ENCODE measurements around the gene TPX2. TPM values are rescaled to one million over a fixed set of nuclear protein-coding genes. Genes with fewer than 3 reads are reported as not detected.
"Not testable (repeated sequence)": the region's sequence is repeated elsewhere in the genome, so short reads cannot be mapped to it uniquely, and the experiment has no call there.

TPX2 gene
- polyA plus RNA-seq, 4 donors: 45.4 to 49.9 (median 47.0) TPM

DNA sequence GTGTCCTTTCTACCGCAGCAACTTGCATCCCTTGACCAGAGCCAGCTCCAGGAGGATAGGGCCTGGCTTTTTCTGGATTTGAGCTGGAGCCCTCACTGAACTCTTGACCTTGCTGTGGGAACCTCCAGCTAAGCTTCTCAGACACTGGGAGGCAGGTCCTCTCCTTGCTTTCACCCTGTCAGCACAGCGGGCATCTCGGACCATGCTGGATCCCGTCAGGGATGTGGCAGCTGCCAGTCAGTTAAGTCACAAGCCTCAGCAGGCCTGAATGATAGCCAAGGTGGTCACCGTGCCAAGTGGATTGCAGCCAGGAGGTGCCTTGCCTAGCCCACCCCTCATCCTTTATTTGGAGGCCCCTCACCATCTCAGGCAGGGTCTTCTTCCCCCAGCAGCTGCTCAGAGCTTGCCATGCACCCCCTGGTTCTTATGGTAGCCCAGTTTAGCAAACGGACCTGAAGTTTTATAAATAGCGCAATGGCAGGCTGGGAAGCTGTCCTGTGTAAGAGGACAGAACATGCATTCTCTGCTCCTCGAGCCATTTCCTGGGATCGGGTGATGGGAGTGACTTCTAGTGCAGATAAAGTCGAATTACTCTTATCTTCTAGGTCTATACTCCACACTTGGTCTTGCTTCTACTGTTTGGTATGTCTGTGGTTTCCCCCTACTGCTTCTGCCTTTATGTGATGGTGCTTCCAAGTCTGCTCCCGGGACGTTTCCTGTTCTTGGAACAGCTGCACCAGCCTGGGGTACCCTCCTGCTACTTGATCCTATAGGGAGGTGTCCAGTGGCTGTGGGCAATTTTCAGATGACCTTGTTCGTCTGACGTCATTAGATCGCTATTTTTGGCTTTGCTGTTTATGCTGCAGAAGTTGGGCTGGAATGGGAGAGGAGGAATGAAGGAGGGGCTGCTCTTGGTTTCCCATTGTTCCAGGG lies 73.0 kb downstream of the TPX2 start:
- DNase-seq (ENCODE audit: low read depth in 4 of 4, low spot score in 2 of 4): no peak

DNA sequence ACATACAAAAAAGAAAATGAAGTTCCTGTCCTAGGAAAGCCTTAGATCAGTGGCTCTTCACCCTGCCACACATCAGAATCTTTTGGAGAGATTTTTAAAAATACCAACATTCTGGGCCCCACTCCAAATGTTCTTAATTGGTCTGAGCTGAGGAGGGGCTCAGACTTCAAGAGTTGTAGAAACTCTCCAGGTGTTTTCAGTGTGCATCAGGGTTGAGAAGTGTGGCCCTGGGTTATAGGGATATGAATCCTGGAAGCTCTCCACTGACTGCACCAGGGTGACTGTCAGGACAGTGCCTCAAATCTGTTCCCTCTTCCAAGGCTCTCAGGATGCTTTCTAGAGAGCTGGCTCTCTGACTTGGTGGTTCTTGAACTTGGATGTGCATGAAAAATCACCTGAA lies 74.5 kb downstream of the TPX2 start:
- no peak for DNase-seq (ENCODE audit: low read depth in 4 of 4, low spot score in 2 of 4)

DNA sequence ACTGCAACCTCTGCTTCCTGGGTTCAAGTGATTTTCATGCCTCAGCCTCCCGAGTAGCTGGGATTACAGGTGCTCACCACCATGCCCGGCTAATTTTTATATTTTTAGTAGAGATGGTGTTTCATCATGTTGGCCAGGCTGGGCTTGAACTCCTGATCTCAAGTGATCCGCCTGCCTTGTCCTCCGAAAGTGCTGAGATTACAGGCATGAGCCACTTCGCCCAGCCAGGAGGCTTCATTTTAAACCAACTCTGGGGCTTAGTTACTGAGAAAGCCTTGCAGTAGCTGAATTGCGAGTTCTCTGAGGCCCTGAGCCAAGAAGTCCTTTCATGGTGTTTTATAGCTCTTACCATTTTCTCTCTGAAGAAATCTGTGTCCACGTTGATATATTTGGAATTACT lies 75.1 kb downstream of the TPX2 start:
- not testable (repeated sequence) for DNase-seq (ENCODE audit: low read depth in 4 of 4, low spot score in 2 of 4)

DNA sequence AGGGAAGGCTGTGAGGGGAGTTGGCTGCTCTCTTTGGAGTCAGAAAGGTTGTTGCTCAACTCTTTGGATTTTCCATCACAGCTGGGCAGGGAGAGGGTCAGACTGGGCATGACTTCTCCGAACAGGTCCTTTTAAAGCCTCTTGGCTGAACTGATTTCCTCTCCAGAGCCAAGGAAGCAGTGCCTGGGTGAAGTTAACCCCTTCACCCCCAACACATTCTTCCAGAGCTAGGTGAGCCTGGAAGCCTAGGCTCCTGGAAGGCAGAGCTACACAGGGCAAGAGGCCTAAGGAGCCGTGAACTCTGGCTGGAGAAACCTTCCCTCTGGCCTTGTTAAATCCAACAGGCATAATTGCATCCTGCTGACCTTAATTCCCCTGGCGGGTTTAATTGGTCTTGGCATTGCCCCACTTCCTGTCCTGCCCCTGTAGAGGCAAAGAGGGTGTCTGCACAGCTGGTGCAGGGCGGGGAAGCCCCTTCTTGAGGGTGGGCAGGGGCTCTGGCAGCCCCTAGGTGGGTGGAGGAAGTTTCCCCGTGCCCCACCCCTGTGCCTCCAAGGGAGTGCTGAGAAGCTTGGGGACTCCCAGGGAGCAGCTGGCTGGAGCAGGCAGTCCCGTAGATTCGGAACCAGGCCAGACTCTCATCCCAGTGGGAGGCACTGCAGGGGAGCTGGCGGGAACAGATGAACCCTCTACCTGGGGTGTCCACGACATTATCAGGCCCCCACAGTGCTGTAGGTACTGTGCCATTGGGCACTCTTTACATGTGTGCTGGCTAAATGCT lies 76.5 kb downstream of the TPX2 start:
- no peak for DNase-seq (ENCODE audit: low read depth in 4 of 4, low spot score in 2 of 4)

DNA sequence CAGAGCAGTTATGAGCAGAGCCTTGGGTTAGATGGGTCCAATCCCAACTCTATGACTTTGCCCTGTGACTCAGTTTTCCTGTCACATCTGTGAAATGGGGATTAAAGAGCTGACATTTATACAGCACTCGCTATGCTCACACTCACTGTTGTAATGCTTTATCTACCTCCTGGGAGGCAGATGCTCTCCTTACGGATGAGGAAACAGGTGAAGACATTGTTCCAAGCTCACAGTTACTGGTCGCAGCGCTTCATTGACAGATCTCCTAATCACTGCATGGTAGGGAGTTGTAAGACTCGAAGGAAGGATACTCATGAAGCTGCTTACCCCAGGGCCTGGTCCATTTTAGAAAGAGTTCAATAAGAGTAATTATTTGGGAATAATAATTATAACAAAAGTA lies 77.1 kb downstream of the TPX2 start:
- no peak for DNase-seq (ENCODE audit: low read depth in 4 of 4, low spot score in 2 of 4)

DNA sequence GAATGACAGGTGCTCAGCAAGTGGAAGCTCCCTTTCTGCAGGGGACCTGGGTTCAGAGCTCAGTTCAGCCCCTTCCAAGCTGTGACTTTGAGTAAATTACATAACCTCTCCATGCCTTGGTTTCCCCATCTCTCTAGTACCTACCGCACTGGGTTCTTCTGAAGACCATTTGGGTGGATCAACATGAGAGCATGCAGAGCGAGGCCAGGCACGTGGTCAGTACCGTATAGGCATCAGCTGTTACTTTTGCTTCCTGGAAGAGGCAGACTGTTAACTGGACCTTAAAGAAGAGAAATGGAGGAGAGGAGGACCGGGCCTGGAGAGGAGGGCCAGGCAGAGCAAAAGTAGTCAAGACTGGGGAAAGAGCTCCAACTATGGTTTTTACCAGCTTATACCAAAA lies 78.4 kb downstream of the TPX2 start:
- DNase-seq (ENCODE audit: low read depth in 4 of 4, low spot score in 2 of 4): no peak

DNA sequence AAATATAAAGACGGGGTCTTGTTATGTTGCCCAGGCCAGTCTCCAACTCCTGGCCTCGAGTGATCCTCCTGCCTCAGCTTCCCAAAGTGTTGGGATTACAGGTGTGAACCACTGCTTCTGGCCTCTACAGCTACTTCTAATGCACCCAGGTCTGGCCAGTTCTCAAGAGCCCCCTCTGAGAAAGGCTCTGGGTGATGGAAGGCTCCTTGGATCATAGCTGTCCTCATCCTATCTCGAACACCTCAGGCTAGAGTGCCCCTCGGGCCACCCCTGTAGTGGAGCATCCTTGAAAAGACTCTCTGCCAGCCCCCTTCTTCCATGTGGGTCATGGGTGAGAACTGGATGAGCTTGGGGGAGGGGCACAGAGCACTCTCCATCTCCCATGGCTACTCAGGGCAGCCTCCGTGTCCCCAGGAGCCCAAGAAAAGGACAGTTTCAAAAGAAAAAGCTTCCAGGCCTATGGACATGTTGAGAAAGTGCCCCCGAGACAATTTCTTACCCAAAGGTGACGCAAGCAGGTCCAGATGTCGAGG lies 79.4 kb downstream of the TPX2 start:
- no peak for DNase-seq (ENCODE audit: low read depth in 4 of 4, low spot score in 2 of 4)

DNA sequence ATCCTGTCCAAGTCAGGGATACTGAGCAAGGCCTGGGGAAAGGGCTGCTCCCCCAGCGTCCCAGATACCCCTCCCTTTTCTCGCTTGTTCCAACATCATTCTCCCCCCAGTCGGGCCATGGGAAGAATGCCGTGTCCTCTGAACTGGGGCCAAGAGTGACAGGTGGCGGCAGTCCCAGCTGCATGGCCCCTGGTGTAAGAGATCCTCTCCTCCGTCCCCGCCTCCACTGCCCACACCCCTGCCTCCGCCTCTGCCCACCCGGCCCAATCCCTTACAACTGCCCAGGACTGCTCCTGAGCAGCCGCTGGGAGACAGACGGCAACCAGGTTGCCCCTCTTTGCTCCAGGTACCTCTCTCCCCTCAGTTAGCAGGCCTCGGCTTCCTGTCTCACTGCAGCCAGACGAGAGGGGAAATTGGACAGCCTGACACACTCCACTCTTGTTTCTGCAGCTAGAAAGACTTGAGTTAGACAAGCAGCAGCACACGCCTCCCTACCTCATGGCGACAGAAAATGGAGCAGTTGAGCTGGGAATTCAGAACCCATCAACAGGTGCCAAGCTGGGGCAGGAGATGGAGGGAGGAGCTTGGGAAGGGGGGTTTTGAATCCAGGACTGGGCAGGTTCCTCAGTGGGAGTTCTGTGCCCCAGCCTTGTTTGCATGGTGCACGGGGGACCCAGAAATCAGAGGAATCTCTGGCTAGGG lies 80.1 kb downstream of the TPX2 start, which contains the start of gene MYLK2:
MYLK2 (plus strand) TSS at position 274 of the 702 bp plus-strand sequence; CDS start at position 499, 225 bp downstream.
- no peak for DNase-seq (ENCODE audit: low read depth in 4 of 4, low spot score in 2 of 4)

DNA sequence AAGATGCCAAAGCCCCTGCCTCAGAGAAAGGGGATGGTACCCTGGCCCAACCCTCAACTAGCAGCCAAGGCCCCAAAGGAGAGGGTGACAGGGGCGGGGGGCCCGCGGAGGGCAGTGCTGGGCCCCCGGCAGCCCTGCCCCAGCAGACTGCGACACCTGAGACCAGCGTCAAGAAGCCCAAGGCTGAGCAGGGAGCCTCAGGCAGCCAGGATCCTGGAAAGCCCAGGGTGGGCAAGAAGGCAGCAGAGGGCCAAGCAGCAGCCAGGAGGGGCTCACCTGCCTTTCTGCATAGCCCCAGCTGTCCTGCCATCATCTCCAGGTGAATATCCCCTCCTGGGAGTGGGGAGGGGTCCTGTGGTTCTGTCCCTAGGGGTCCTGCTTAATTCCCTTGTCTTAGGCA lies 81.1 kb downstream of the TPX2 start:
- no peak for DNase-seq (ENCODE audit: low read depth in 4 of 4, low spot score in 2 of 4)

DNA sequence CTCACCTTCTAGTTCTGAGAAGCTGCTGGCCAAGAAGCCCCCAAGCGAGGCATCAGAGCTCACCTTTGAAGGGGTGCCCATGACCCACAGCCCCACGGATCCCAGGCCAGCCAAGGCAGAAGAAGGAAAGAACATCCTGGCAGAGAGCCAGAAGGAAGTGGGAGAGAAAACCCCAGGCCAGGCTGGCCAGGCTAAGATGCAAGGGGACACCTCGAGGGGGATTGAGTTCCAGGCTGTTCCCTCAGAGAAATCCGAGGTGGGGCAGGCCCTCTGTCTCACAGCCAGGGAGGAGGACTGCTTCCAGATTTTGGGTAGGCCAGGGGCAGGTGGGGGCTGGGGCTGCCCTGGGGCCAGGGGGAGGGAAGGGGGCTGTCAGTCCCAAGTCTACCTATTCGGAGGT lies 82.3 kb downstream of the TPX2 start:
- DNase-seq (ENCODE audit: low read depth in 4 of 4, low spot score in 2 of 4): no peak

DNA sequence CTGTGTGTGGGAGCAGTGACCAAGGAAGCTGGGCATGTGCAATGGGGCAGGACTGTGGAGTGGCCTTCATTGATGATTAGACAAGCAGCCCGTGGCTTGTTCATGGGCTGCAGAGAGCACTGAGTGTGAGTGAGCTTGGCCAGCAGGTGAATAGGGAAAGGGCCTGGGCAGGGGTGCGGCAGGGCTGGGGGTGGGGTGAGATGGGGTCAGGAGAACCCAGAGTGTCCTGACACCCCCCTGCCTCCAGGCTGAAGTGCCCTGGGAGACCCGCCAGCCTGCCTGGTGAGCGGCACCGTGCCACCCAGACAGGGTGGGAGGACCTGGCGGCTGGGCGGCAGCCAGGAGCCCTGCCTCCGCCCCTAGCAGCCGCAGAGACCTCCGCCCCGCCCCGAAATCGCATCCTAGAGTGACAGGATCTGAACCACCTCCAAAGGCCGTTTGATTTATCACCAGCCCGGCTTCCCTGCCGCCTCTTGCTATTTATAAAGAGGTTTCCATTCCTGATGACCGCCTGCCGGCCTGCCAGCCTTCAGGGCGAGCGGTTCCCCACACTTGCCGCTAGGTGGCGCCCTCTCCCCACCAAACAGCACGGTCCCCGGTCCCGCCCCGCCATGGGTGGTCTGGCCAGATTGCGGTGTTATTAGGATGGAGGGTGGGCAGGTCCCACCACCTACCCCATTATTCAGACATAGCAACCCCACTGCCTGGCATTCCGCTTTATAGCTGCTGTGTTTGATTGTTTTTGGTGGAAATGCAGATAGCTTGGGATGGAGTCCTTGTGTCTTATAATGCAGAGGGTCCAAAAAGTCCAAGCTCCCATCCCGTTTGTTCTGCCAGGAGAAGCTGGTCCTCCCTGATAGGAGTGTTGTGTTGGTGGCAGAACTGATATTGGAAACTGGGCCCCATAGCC lies 83.6 kb downstream of the TPX2 start:
- peak in 3 of 4 donors; percentile 70 to 78 (median 74) for DNase-seq (ENCODE audit: low read depth in 4 of 4, low spot score in 2 of 4)

DNA sequence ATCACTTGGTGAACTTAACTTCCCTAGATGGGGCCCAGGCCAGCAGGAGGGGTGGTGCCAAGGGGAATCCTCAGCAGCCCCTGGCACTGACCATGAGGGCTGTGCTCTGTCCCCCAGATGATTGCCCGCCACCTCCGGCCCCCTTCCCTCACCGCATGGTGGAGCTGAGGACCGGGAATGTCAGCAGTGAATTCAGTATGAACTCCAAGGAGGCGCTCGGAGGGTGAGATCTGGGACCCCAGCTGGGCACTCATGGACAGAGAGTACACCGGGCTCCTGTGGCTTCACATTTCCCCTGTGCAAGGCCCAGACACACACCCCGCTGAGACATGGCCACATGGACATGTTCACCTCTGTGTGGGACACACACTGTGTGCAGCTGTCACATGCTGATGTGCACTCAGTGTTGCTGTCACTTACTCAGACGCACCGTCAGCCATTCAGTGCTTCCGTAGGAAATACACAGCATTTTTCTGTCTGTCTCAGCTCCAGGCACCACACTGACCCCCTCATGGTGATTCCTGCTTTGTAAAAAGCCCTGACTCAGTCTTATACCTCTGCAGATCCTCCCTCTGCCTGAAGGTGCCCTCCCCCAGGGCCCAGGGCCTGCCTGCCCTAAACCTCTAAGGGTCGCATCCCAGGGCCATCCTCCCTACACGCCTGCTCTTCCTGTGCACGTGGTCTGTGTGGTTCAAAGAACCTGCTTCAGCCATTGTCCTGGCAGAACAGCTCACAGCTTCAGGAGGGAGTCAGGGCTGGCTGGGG lies 84.5 kb downstream of the TPX2 start:
- no peak for DNase-seq (ENCODE audit: low read depth in 4 of 4, low spot score in 2 of 4)

DNA sequence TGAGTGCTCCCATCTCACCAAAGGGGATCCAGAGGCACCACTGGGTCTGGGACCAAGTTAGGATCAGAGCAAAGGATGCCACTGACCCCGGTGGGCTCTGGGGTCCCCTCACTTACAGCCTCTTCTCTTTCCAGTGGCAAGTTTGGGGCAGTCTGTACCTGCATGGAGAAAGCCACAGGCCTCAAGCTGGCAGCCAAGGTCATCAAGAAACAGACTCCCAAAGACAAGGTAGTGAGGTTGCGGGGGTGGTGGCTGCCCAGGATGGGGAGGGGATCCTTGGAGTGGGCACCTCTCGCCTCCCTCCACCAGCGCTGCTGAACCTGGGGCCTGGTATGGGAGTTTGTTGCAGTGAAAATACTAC lies 85.0 kb downstream of the TPX2 start:
- no peak for DNase-seq (ENCODE audit: low read depth in 4 of 4, low spot score in 2 of 4)

DNA sequence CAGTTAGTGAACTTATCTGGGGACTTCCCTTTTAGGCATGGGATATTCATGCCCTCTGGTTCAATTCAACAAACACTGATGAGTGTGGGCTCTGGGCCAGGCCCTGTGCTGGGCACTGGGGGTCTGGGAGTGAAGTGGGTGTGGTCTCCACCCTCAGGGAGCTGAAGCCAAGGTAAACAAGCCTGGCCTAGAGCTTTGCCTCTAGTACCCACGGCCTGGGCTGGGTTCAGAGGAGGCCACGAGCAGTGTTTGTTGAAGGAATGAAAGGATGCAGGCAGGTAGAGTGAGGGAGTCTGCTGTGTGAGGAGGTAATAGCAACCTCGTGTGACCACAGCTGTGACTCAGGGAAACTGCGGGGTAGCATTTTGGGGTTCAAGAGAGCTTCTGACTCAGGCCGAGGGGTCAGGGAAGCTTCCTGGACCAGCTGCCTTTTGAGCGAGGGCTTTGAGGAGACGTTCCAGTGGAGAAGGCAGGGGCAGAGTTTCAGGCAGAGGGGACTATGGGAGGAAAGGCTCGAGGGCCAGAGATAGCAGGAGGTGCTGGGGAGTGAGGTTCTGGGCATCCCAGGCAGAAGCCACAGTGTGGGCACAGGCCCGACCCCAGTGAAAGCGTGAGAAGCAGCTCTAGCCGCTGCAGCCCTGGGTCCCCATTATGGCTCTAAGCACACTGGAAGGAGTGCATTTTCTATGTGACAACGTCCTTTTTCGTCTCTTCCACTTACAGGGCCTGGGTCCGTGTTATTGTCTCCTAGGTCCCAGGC lies 85.6 kb downstream of the TPX2 start:
- no peak for DNase-seq (ENCODE audit: low read depth in 4 of 4, low spot score in 2 of 4)

DNA sequence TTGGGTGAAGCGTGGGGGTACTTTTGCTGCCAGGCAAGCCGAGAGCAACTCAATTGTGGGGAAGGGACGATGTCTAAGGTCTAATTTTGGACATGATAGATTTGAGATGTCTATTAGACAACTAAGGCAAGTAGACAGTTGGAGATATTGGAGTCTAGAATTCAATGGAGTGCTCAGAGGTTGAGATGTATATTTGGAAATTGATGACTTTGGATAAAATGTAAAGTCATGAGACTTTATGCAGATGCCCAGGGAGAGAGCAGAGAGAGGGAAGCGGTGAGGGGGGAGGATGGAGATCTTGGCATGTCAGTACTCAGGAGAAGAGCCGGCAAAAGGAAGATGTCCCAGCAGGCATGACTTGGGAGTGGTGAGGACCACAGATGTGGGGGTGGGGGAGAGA lies 87.0 kb downstream of the TPX2 start:
- no peak for DNase-seq (ENCODE audit: low read depth in 4 of 4, low spot score in 2 of 4)

DNA sequence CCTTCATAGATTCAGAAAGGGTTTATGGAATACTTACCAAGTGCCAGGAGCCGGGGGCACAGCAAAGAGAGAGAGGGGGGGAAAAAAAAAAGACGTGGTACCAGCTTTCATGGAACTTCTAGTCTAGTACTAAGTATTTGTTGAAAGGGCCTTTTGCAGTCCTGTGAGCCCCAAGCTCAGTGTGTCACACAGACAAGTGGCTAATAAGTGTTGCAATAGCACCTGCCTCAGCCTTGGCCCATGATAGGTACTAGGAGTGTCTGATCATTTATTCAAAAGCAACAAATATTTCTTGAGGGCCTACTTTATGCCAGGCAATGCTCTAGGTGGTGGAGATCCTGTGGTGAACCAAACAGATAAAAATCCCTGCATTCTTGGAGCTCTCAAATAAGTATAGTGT lies 88.0 kb downstream of the TPX2 start:
- DNase-seq (ENCODE audit: low read depth in 4 of 4, low spot score in 2 of 4): no peak

DNA sequence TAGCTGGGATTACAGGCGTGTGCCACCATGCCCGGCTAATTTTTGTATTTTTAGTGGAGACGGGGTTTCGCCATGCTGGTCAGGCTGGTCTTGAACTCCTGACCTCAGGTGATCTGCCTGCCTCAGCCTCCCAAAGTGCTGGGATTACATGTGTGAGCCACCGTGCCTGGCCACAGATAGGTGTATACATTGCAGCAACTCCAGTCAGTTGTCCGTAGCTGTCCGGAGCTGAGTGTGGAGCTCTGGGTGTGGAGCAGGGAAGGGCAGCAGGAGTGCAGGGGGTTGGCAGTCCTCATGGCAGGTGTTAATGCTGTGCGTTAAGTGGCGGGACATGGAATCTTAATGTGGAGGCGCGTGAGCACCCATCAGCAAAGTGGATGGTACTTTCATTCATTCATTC lies 88.9 kb downstream of the TPX2 start:
- not testable (repeated sequence) for DNase-seq (ENCODE audit: low read depth in 4 of 4, low spot score in 2 of 4)

DNA sequence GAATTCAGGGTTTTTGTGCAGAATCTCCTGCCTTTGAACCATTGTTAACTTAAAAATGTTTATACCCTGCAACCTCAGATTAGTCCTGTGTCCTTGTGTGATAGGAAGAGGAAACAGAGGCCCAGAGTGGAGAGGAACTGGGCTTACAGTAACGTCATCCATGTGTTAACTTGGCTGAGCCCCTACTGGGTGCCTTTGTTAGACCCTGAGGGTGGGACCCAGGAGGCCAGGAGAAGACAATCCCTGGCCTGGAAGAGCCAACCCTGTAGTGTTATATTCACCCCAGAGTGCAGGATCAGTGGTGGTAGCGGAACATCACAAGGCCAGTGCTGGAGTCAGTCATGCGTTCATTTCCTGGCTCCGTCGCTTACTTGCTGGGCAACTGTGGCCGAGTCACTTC lies 90.6 kb downstream of the TPX2 start:
- DNase-seq (ENCODE audit: low read depth in 4 of 4, low spot score in 2 of 4): no peak

Measured in left renal cortex interstitium (tissue), 4 donors.